ENCODE data around the gene ZBTB20.

DNA sequence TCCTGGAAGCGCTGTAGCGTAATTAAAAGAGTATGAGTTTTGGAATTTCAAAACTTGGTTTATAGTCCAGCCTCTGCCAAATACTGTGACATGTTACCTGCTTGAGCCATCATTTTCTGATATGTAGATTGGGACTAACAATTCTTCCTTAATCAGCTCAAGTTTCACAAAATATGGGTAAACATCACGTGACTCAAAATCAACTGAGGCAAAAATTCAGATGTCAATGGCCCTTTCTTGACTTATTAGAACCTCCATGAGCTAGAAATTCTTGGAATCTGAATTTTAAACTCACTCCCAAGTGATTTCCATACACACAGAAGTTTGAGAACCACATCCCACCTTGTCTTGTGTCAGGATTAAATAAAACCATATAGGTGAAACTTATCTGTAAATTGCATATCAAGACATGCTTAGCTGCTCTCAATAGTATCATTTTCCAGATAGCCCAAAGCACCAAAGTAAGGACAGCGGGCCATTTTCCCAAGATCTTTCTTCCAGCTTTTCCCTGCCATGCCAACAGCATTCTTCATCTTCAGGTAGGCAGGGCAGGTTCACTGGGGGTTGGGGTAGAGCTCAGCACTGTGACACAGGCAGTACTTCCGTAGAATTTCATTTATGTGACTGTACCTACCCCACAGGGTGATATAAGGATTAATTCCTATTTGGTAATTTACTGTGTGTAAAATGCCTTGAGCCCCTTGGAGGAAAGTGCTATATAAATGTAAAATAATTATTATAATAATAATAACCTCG is 474.2 kb downstream of the ZBTB20 start:
- TF ChIP-seq, protein P1, sequence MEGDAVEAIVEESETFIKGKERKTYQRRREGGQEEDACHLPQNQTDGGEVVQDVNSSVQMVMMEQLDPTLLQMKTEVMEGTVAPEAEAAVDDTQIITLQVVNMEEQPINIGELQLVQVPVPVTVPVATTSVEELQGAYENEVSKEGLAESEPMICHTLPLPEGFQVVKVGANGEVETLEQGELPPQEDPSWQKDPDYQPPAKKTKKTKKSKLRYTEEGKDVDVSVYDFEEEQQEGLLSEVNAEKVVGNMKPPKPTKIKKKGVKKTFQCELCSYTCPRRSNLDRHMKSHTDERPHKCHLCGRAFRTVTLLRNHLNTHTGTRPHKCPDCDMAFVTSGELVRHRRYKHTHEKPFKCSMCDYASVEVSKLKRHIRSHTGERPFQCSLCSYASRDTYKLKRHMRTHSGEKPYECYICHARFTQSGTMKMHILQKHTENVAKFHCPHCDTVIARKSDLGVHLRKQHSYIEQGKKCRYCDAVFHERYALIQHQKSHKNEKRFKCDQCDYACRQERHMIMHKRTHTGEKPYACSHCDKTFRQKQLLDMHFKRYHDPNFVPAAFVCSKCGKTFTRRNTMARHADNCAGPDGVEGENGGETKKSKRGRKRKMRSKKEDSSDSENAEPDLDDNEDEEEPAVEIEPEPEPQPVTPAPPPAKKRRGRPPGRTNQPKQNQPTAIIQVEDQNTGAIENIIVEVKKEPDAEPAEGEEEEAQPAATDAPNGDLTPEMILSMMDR (conservative IDR thresholded peaks at IDR 0.05; ENCODE audit: low read depth, low read length): no peak
- no peak for TF ChIP-seq EZH2 (IDR thresholded peaks at IDR 0.05; ENCODE audit: low read length, unreplicated experiment)
- TF ChIP-seq EZH2phosphoT487 (IDR thresholded peaks at IDR 0.05; ENCODE audit: borderline replicate concordance, low read length): no peak

Data from PC-3 (cell line).